A549 (cell line): ENCODE data around the gene HES6.

Source experiments
- CEBPB ChIP-seq, 2 experiments: fragments of >200 bp in 1 of 2; sonication (Bioruptor Twin) in 1 of 2; formaldehyde crosslinking in 1 of 2; IDR thresholded peaks; 2 replicates each; pipeline ENCODE4 v1.6.1; 2012 to 2016
- EP300 ChIP-seq, 2 experiments: fragments of >200 bp; sonication (Bioruptor Twin); formaldehyde crosslinking; IDR thresholded peaks; 2 replicates in 1 of 2; 3 replicates in 1 of 2; pipeline ENCODE4 v1.6.1; 2016 to 2017
- HDAC2 ChIP-seq: fragments of 200-600 bp; sonication (generic); IDR thresholded peaks from 2 replicates; pipeline ENCODE4 v1.6.1; 2016
- KDM1A ChIP-seq: fragments of 200-600 bp; sonication (generic); IDR thresholded peaks from 2 replicates; pipeline ENCODE4 v1.6.1; 2016; ENCODE audit warnings: low read depth, mild to moderate bottlenecking
- MAFK ChIP-seq: fragments of 450-650 bp; IDR thresholded peaks from 2 replicates; pipeline ENCODE4 v1.6.1; 2014; ENCODE audit not compliant: partially characterized antibody
- NR3C1 ChIP-seq: fragments of >200 bp; sonication (Bioruptor Twin); formaldehyde crosslinking; IDR thresholded peaks from 3 replicates; pipeline ENCODE4 v1.6.1; 2017
- POLR2A ChIP-seq: IDR thresholded peaks from 2 replicates; pipeline ENCODE4 v1.6.1; 2012; ENCODE audit warnings: mild to moderate bottlenecking, low read length
- TF ChIP-seq, protein P1 (sequence below): fragments of >200 bp; sonication (Bioruptor Twin); formaldehyde crosslinking; IDR thresholded peaks from 3 replicates; pipeline ENCODE4 v1.5.1; 2016
- TF ChIP-seq, protein P2 (sequence below): fragments of 450-650 bp; IDR thresholded peaks from 2 replicates; pipeline ENCODE4 v1.6.1; 2014; ENCODE audit warnings: antibody characterized with exemption
- TF ChIP-seq, protein P3 (sequence below): fragments of 200-600 bp; sonication (generic); IDR thresholded peaks from 2 replicates; pipeline ENCODE4 v1.6.1; 2016; ENCODE audit warnings: antibody characterized with exemption, mild to moderate bottlenecking, moderate library complexity
- TF ChIP-seq, protein P4 (sequence below): IDR thresholded peaks from 2 replicates; pipeline ENCODE4 v1.6.1; 2012; ENCODE audit warnings: low read depth, borderline replicate concordance

DNA sequence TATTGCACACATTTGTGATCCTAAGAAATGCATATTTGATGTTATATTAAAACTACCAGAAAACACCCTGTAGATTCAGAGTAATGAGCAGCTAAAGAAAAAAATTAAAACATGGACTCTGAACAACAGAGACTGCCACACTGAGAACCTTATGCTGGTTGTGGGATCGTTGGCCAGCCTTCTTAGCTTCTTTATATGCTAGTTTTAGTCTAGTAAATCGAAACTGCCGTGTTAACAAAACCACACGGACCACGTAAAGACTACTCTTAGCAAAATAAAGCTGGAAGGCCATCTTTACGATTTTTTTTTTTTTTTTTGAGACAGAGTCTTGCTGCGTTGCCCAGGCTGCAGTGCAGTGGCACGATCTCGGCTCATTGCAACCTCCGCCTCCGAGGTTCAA is 25.8 kb upstream of the HES6 start:
- TF ChIP-seq, protein P1, sequence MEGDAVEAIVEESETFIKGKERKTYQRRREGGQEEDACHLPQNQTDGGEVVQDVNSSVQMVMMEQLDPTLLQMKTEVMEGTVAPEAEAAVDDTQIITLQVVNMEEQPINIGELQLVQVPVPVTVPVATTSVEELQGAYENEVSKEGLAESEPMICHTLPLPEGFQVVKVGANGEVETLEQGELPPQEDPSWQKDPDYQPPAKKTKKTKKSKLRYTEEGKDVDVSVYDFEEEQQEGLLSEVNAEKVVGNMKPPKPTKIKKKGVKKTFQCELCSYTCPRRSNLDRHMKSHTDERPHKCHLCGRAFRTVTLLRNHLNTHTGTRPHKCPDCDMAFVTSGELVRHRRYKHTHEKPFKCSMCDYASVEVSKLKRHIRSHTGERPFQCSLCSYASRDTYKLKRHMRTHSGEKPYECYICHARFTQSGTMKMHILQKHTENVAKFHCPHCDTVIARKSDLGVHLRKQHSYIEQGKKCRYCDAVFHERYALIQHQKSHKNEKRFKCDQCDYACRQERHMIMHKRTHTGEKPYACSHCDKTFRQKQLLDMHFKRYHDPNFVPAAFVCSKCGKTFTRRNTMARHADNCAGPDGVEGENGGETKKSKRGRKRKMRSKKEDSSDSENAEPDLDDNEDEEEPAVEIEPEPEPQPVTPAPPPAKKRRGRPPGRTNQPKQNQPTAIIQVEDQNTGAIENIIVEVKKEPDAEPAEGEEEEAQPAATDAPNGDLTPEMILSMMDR: no peak
- no peak for TF ChIP-seq POLR2A
- no peak for TF ChIP-seq HDAC2
- TF ChIP-seq, protein P2, sequence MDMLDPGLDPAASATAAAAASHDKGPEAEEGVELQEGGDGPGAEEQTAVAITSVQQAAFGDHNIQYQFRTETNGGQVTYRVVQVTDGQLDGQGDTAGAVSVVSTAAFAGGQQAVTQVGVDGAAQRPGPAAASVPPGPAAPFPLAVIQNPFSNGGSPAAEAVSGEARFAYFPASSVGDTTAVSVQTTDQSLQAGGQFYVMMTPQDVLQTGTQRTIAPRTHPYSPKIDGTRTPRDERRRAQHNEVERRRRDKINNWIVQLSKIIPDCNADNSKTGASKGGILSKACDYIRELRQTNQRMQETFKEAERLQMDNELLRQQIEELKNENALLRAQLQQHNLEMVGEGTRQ: no peak
- TF ChIP-seq, protein P3, sequence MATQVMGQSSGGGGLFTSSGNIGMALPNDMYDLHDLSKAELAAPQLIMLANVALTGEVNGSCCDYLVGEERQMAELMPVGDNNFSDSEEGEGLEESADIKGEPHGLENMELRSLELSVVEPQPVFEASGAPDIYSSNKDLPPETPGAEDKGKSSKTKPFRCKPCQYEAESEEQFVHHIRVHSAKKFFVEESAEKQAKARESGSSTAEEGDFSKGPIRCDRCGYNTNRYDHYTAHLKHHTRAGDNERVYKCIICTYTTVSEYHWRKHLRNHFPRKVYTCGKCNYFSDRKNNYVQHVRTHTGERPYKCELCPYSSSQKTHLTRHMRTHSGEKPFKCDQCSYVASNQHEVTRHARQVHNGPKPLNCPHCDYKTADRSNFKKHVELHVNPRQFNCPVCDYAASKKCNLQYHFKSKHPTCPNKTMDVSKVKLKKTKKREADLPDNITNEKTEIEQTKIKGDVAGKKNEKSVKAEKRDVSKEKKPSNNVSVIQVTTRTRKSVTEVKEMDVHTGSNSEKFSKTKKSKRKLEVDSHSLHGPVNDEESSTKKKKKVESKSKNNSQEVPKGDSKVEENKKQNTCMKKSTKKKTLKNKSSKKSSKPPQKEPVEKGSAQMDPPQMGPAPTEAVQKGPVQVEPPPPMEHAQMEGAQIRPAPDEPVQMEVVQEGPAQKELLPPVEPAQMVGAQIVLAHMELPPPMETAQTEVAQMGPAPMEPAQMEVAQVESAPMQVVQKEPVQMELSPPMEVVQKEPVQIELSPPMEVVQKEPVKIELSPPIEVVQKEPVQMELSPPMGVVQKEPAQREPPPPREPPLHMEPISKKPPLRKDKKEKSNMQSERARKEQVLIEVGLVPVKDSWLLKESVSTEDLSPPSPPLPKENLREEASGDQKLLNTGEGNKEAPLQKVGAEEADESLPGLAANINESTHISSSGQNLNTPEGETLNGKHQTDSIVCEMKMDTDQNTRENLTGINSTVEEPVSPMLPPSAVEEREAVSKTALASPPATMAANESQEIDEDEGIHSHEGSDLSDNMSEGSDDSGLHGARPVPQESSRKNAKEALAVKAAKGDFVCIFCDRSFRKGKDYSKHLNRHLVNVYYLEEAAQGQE: no peak
- no peak for TF ChIP-seq KDM1A
- TF ChIP-seq, protein P4, sequence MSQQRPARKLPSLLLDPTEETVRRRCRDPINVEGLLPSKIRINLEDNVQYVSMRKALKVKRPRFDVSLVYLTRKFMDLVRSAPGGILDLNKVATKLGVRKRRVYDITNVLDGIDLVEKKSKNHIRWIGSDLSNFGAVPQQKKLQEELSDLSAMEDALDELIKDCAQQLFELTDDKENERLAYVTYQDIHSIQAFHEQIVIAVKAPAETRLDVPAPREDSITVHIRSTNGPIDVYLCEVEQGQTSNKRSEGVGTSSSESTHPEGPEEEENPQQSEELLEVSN: no peak
- TF ChIP-seq EP300 (IDR thresholded peaks at IDR 0.05): no peak
- TF ChIP-seq CEBPB (IDR thresholded peaks at IDR 0.05): no peak
- TF ChIP-seq MAFK: no peak
- TF ChIP-seq NR3C1: no peak
